ENCODE results near the gene MMS22L. TPM values are rescaled to one million over a fixed set of nuclear protein-coding genes. Genes with fewer than 3 reads are reported as not detected.
"Not testable (repeated sequence)": the region's sequence is repeated elsewhere in the genome, so short reads cannot be mapped to it uniquely, and the experiment has no call there.

MMS22L gene
- polyA plus RNA-seq, 3 donors, result 1.6 to 3.4 (median 2.1) TPM

GRCh38 chr6:97160280-97160679 is 122.7 kb downstream of the MMS22L start:
- Histone ChIP-seq H3K36me3 (replicated peaks in 1 of 2; ENCODE audit: control insufficient read depth in 1 of 2, insufficient read depth in 2 of 2, low read length in 2 of 2) (peaks cover 34 to 51% of the 10 kb centered on the region in 2 donors), H3K27ac (ENCODE audit: low read depth in 1 of 2, low read length in 2 of 2) (no peak overlapping the region), H3K27me3 (ENCODE audit: control insufficient read depth in 2 of 2, insufficient read depth in 2 of 2, low read length in 2 of 2) (no peaks in the 10 kb centered on the region), H3K4me2 (replicated peaks; ENCODE audit: extremely low read depth, low read length, poor library complexity, severe bottlenecking) (no peak overlapping the region), H3K4me1 (ENCODE audit: control insufficient read depth in 1 of 2, insufficient read depth in 2 of 2, low read length in 2 of 2) (no peaks in the 10 kb centered on the region), H3K4me3 (replicated peaks in 1 of 3; ENCODE audit: low read depth in 2 of 3, low read length in 3 of 3) (no peak overlapping the region), H2AFZ (ENCODE audit: insufficient read depth, low read depth, low read length, poor library complexity, severe bottlenecking) (no peak overlapping the region), H3K9me3 (replicated peaks in 1 of 2; ENCODE audit: control insufficient read depth in 1 of 2, insufficient read depth in 1 of 2, low read length in 2 of 2) (peaks cover 0 to 7% of the 10 kb centered on the region in 2 donors), H4K20me1 (ENCODE audit: insufficient read depth, low read length) (no peaks in the 10 kb centered on the region), H3K9ac (ENCODE audit: insufficient read depth, low read length, poor library complexity, severe bottlenecking) (no peak overlapping the region), H3K79me2 (ENCODE audit: insufficient read depth, low read length) (no peaks in the 10 kb centered on the region)
- no peak for TF ChIP-seq CTCF (IDR thresholded peaks at IDR 0.05)
- intact Hi-C loops (cut with micrococcal nuclease), result no loop called here
- Mint-ChIP-seq H3K36me3 (peaks cover 57 to 65% of the 10 kb centered on the region in 2 donors), H3K4me3 (no peak overlapping the region), H3K4me1 (no peaks in the 10 kb centered on the region), H3K27ac (no peak overlapping the region), H3K27me3 (ENCODE audit: low read depth in 3 of 3) (no peaks in the 10 kb centered on the region), H3K9me3 (peaks cover 7 to 28% (median 22%) of the 10 kb centered on the region in 7 donors)
- DNase-seq, result no peak

GRCh38 chr6:97155447-97155846 is 127.6 kb downstream of the MMS22L start:
- H3K4me3 ChIP-seq (replicated peaks in 1 of 3; ENCODE audit: low read depth in 2 of 3, low read length in 3 of 3); intact Hi-C loops (cut with micrococcal nuclease); H3K27me3 Mint-ChIP-seq (ENCODE audit: low read depth in 3 of 3); H3K4me1 Mint-ChIP-seq; DNase-seq; H3K27me3 ChIP-seq (ENCODE audit: control insufficient read depth in 2 of 2, insufficient read depth in 2 of 2, low read length in 2 of 2); H3K79me2 ChIP-seq (ENCODE audit: insufficient read depth, low read length); H3K4me3 Mint-ChIP-seq; H3K9ac ChIP-seq (ENCODE audit: insufficient read depth, low read length, poor library complexity, severe bottlenecking); H3K4me2 ChIP-seq (replicated peaks; ENCODE audit: extremely low read depth, low read length, poor library complexity, severe bottlenecking); H4K20me1 ChIP-seq (ENCODE audit: insufficient read depth, low read length); H3K27ac ChIP-seq (ENCODE audit: low read depth in 1 of 2, low read length in 2 of 2); H2AFZ ChIP-seq (ENCODE audit: insufficient read depth, low read depth, low read length, poor library complexity, severe bottlenecking); H3K4me1 ChIP-seq (ENCODE audit: control insufficient read depth in 1 of 2, insufficient read depth in 2 of 2, low read length in 2 of 2); H3K9me3 ChIP-seq (replicated peaks in 1 of 2; ENCODE audit: control insufficient read depth in 1 of 2, insufficient read depth in 1 of 2, low read length in 2 of 2); H3K27ac Mint-ChIP-seq: not testable (repeated sequence)
- peaks cover 7 to 23% of the 10 kb centered on the region in 2 donors for H3K36me3 ChIP-seq (replicated peaks in 1 of 2; ENCODE audit: control insufficient read depth in 1 of 2, insufficient read depth in 2 of 2, low read length in 2 of 2)
- WGBS (ENCODE audit: insufficient coverage), result no CpG with 5 or more reads among the region's 5 CpGs
- Mint-ChIP-seq H3K36me3 (peaks cover 36 to 39% of the 10 kb centered on the region in 2 donors), H3K9me3 (peaks cover 0 to 17% (median 13%) of the 10 kb centered on the region in 7 donors)
